PC-3 (cell line): ENCODE data around the gene S100A5. TPM values are rescaled to one million over a fixed set of nuclear protein-coding genes. Genes with fewer than 3 reads are reported as not detected.

Experiments used
- ATAC-seq: fragments of 200-7000 bp; cut with Tn5 transposase; 2 replicates; pipeline ENCODE4 v1.9.1; 2020; ENCODE audit warnings: mild to moderate bottlenecking, moderate library complexity
- BruUV-seq: library from RNA; stranded (reverse); fragments of 400-500 nt; replicated peaks from 2 replicates; lab custom pipeline; 2021; lab: Mats Ljungman, UMichigan
- CTCF ChIA-PET: fragments of 300-600 bp; sonication (Branson Sonifier 250); formaldehyde crosslinking; loops from one replicate; lab custom pipeline; 2022; ENCODE audit warnings: antibody characterized with exemption; lab: Charles Lee
- POLR2A ChIA-PET: fragments of 300-600 bp; sonication (Branson Sonifier 250); formaldehyde crosslinking; loops from one replicate; lab custom pipeline; 2022; ENCODE audit warnings: antibody characterized with exemption; ENCODE audit not compliant: unreplicated experiment; lab: Charles Lee
- DNase-seq: peaks from one replicate; pipeline ENCODE4 v3.0.0-alpha.2; 2015
- H2AFZ ChIP-seq: fragments of 300-600 bp; sonication (generic); 2 replicates; pipeline ENCODE4 v1.6.0; 2016; ENCODE audit warnings: antibody characterized with exemption, low read length
- H3F3A ChIP-seq: fragments of 300-600 bp; sonication (generic); one replicate; pipeline ENCODE4 v1.6.0; 2017; ENCODE audit warnings: antibody characterized with exemption, low read length, control low read depth, mild to moderate bottlenecking; ENCODE audit not compliant: unreplicated experiment
- H3K27ac ChIP-seq: fragments of 300-600 bp; sonication (generic); 2 replicates; pipeline ENCODE4 v1.5.1; 2016; ENCODE audit warnings: mild to moderate bottlenecking, low read length
- H3K27me3 ChIP-seq: fragments of 300-600 bp; sonication (generic); 2 replicates; pipeline ENCODE4 v1.6.1; 2016; ENCODE audit warnings: low read length, mixed read lengths
- H3K36me3 ChIP-seq: fragments of 300-600 bp; sonication (generic); 2 replicates; pipeline ENCODE4 v1.6.1; 2016; ENCODE audit warnings: low read depth, mixed run types, low read length, mixed read lengths
- H3K4me1 ChIP-seq: fragments of 300-600 bp; sonication (generic); 2 replicates; pipeline ENCODE4 v1.5.1; 2016; ENCODE audit warnings: low read length; ENCODE audit not compliant: insufficient read depth
- H3K4me2 ChIP-seq: fragments of 300-600 bp; sonication (generic); 2 replicates; pipeline ENCODE4 v1.6.0; 2016; ENCODE audit warnings: low read length
- H3K4me3 ChIP-seq: fragments of 300-600 bp; sonication (generic); 2 replicates; pipeline ENCODE4 v1.5.1; 2016; ENCODE audit warnings: mild to moderate bottlenecking, low read length, mixed read lengths
- H3K79me2 ChIP-seq: fragments of 300-600 bp; sonication (generic); 2 replicates; pipeline ENCODE4 v1.6.1; 2017; ENCODE audit warnings: low read length, mixed read lengths
- H3K9ac ChIP-seq: fragments of 300-600 bp; sonication (generic); 2 replicates; pipeline ENCODE4 v1.6.0; 2016; ENCODE audit warnings: mild to moderate bottlenecking, low read length
- H3K9me2 ChIP-seq: fragments of 300-600 bp; sonication (generic); replicated peaks from 2 replicates; pipeline ENCODE4 v1.6.1; 2016; ENCODE audit warnings: mixed run types, low read length, mixed read lengths
- H3K9me3 ChIP-seq: fragments of 300-600 bp; sonication (generic); 2 replicates; pipeline ENCODE4 v1.6.1; 2016; ENCODE audit warnings: low read length, mixed read lengths
- H4K20me1 ChIP-seq: fragments of 300-600 bp; sonication (generic); 2 replicates; pipeline ENCODE4 v1.6.1; 2016; ENCODE audit warnings: low read length, mixed read lengths
- CTCF ChIP-seq: fragments of 300-600 bp; sonication (generic); conservative IDR thresholded peaks from 2 replicates; pipeline ENCODE4 v1.5.1; 2017; ENCODE audit warnings: antibody characterized with exemption, low read depth, mild to moderate bottlenecking, low read length
- EZH2phosphoT487 ChIP-seq: fragments of 300-600 bp; sonication (generic); IDR thresholded peaks from 2 replicates; pipeline ENCODE4 v1.6.1; 2018; ENCODE audit warnings: mild to moderate bottlenecking, antibody characterized with exemption, low read length, borderline replicate concordance
- intact Hi-C: fragments of 100-400 bp; cut with micrococcal nuclease; formaldehyde crosslinking; loops from 2 replicates; pipeline ENCODE4 v1.9.0; 2023
- total RNA-seq: library from RNA; depleted of rRNA; stranded (reverse); fragments of >200 nt; gene quantifications from 2 replicates; pipeline ENCODE4 v1.2.3, GENCODE V29; 2014

S100A5 gene
- total RNA-seq, 1 experiment from 2014 or later, result 6.3 TPM

GRCh38 chr1:153513023-153513422 is 27.7 kb downstream of the S100A5 start:
- Histone ChIP-seq H3K27me3 (no peaks in the 10 kb centered on the region), H3K27ac (peak overlapping the region; percentile 45), H4K20me1 (no peaks in the 10 kb centered on the region), H3K4me1 (peaks cover 62% of the 10 kb centered on the region), H2AFZ (peak overlapping the region; percentile 21; the same call in 1 of the 2 replicates), H3K36me3 (no peaks in the 10 kb centered on the region), H3K4me2 (no peak overlapping the region), H3F3A (peaks cover 8% of the 10 kb centered on the region), H3K9me3 (no peaks in the 10 kb centered on the region), H3K4me3 (no peak overlapping the region), H3K9ac (no peak overlapping the region), H3K79me2 (no peaks in the 10 kb centered on the region), H3K9me2 (no peaks in the 10 kb centered on the region)
- ChIA-PET CTCF (no interaction called here), POLR2A (no interaction called here)
- ATAC-seq (no peak), DNase-seq (no peak)
- TF ChIP-seq EZH2phosphoT487 (no peak), CTCF (peak; percentile 53)
- intact Hi-C loops, result loop anchor here (5.0 kb wide), 1 partner anchor 34 kb away; the partner anchor contains the start of genes S100A3 and S100A4
- no TSS peak for BruUV-seq

GRCh38 chr1:153510984-153511410 is 29.7 kb downstream of the S100A5 start:
- CTCF ChIA-PET, result interaction anchor here (0.6 to 2.3 kb wide), 10 partner anchors 22 to 117 kb away, joined by 3 to 24 read pairs (median 5); partner anchors contain the start of genes S100A13, S100A16 and S100A5
- intact Hi-C loops, result loop anchor here (1.0 to 5.0 kb wide), 4 partner anchors 36 to 160 kb away; partner anchors contain the start of genes ILF2, S100A14, S100A3 and S100A4
- Histone ChIP-seq H3K27me3 (no peaks in the 10 kb centered on the region), H3K4me2 (no peak overlapping the region), H3K9me3 (no peaks in the 10 kb centered on the region), H3K27ac (peak overlapping the region; percentile 45), H3K4me1 (peaks cover 76% of the 10 kb centered on the region), H3F3A (peaks cover 8% of the 10 kb centered on the region), H4K20me1 (no peaks in the 10 kb centered on the region), H2AFZ (peak overlapping the region; percentile 60), H3K4me3 (no peak overlapping the region), H3K79me2 (no peaks in the 10 kb centered on the region), H3K36me3 (no peaks in the 10 kb centered on the region), H3K9me2 (no peaks in the 10 kb centered on the region), H3K9ac (peak overlapping the region; percentile 60)
- TF ChIP-seq EZH2phosphoT487 (no peak), CTCF (peak; percentile 99)
- ATAC-seq (peak; percentile 39), DNase-seq (peak; percentile 92)
- POLR2A ChIA-PET, result interaction anchor here (0.7 to 1.2 kb wide), 4 partner anchors 55 to 117 kb away, joined by 3 to 9 read pairs (median 4); partner anchors contain the start of gene S100A16
- no TSS peak for BruUV-seq

GRCh38 chr1:153509729-153510354 is 30.9 kb downstream of the S100A5 start:
- H3K27ac ChIP-seq, result no peak overlapping the region
- CTCF ChIA-PET, result interaction anchor here (0.6 to 2.3 kb wide), 4 partner anchors 25 to 103 kb away, joined by 3 to 24 read pairs (median 6); partner anchors contain the start of gene S100A16
- H2AFZ ChIP-seq, result no peak overlapping the region
- H4K20me1 ChIP-seq, result no peaks in the 10 kb centered on the region
- no peak overlapping the region for H3K4me3 ChIP-seq
- H3K4me1 ChIP-seq, result peaks cover 66% of the 10 kb centered on the region
- no TSS peak for BruUV-seq
- TF ChIP-seq EZH2phosphoT487, result no peak
- peak; percentile 94 for TF ChIP-seq CTCF
- no peak overlapping the region for H3K4me2 ChIP-seq
- DNase-seq (peak; percentile 71), ATAC-seq (no peak)
- H3K36me3 ChIP-seq, result no peaks in the 10 kb centered on the region
- H3F3A ChIP-seq, result peaks cover 8% of the 10 kb centered on the region
- H3K9me3 ChIP-seq, result no peaks in the 10 kb centered on the region
- H3K27me3 ChIP-seq, result no peaks in the 10 kb centered on the region
- no peaks in the 10 kb centered on the region for H3K79me2 ChIP-seq
- H3K9ac ChIP-seq, result no peak overlapping the region
- intact Hi-C loops, result loop anchor here (2.0 to 5.0 kb wide), 4 partner anchors 37 to 237 kb away; partner anchors contain the start of genes ILF2, S100A14, S100A3 and S100A4
- H3K9me2 ChIP-seq, result no peaks in the 10 kb centered on the region
- POLR2A ChIA-PET, result no interaction called here
